Muscle layer of duodenum (tissue), 2 donors: ENCODE results near the gene PNMA3.
A peak's percentile ranks its signal among the peaks of the same experiment; 100 is the strongest.
"Not testable (repeated sequence)": the region's sequence is repeated elsewhere in the genome, so short reads cannot be mapped to it uniquely, and the experiment has no call there.

ENCODE experiments used
- H3K27ac ChIP-seq: one replicate; pipeline ENCODE4 v1.7.0; 2013; ENCODE audit warnings: mild to moderate bottlenecking, low read length
- H3K27me3 ChIP-seq: one replicate; pipeline ENCODE4 v1.7.0; 2013; ENCODE audit warnings: low read depth, mild to moderate bottlenecking, control low read depth, low read length
- H3K36me3 ChIP-seq, 2 donors: one replicate each; pipeline ENCODE4 v1.7.0; 2013; ENCODE audit warnings: low read length in 2 of 2, control low read depth in 1 of 2, mild to moderate bottlenecking in 1 of 2; ENCODE audit not compliant: insufficient read depth in 2 of 2, control insufficient read depth in 1 of 2
- H3K4me1 ChIP-seq, 2 donors: one replicate each; pipeline ENCODE4 v1.7.0; 2013; ENCODE audit warnings: low read length in 2 of 2, mild to moderate bottlenecking in 2 of 2, control low read depth in 1 of 2, moderate library complexity in 1 of 2; ENCODE audit not compliant: insufficient read depth in 2 of 2, control insufficient read depth in 1 of 2
- H3K4me3 ChIP-seq, 2 donors: one replicate each; pipeline ENCODE4 v1.7.0; 2013; ENCODE audit warnings: low read length in 2 of 2, low read depth in 1 of 2, mild to moderate bottlenecking in 1 of 2
- H3K9me3 ChIP-seq, 2 donors: one replicate each; pipeline ENCODE4 v1.7.0; 2013; ENCODE audit warnings: low read length in 2 of 2, control low read depth in 1 of 2, mild to moderate bottlenecking in 1 of 2; ENCODE audit not compliant: control insufficient read depth in 1 of 2
- donor health status: healthy.

PNMA3 gene

DNA sequence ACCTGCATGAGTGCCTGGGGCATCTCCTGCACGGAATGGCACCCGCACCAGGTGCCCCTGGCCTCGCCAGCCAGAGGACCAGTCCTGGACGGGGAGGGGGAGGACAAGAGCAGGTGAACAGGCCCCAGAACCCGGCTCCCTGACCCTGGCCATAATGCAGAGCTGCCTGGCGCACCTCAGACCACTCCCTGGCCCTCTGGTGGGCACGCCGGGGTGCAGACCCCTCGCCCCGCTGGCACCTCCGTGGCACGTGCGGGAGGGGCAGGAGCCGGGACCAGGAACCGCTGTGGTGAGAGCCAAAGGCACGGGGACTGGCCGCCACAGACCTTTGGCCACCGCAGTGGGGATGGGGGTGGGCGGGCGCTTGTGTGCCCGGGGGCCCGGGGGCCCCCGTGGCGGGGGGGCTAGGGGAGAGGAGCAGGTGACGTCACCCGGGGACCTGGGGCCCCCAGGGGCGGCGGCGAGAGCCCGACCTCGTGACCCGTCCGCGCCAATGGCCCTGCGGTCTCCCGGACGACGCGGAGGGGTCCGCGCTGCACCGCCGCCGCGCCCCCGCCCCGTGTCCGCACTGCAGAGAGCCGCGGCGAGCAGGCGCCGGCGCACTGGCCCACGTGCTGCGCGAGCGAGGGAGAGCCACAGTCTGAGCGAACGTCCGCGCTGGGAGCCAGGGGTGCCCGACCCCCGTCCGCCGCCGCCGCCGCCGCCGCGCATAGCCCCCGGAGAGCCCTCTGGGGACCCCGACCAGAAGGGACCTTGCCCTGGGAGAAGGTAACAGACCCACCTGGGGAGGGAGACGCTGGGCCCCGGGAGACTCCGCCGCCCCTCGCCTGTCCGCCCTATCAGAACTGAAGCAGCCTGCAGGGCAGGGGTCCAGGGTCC is at the start of gene PNMA3:
Gene PNMA3, plus strand, starts transcription at position 600 of the 879 bp plus-strand sequence. CDS start 586 bp downstream, outside the sequence.
- no peaks in the 10 kb centered on the region for H3K36me3 ChIP-seq
- peak within 1 kb of the TSS in 1 of 2 donors; percentile 28 for H3K4me3 ChIP-seq
- no peaks in the 10 kb centered on the region for H3K9me3 ChIP-seq
- H3K4me1 ChIP-seq: no peaks in the 10 kb centered on the region
- H3K27ac ChIP-seq: no peak within 1 kb of the TSS
- peaks cover 3% of the 10 kb centered on the region for H3K27me3 ChIP-seq

GRCh38 chrX:153017174-153017573 is 39.1 kb upstream of the PNMA3 start:
- H3K4me1 ChIP-seq: not testable (repeated sequence)

GRCh38 chrX:153019166-153019565 is 37.1 kb upstream of the PNMA3 start:
- no peak overlapping the region for H3K27ac ChIP-seq
- no peaks in the 10 kb centered on the region for H3K27me3 ChIP-seq
- H3K9me3 ChIP-seq: no peaks in the 10 kb centered on the region
- H3K36me3 ChIP-seq: no peaks in the 10 kb centered on the region
- no peaks in the 10 kb centered on the region for H3K4me1 ChIP-seq
- H3K4me3 ChIP-seq: no peak overlapping the region

More at GRCh38 chrX:153017174-153017573, 39.1 kb upstream of the PNMA3 start:
- not testable (repeated sequence) for H3K27ac ChIP-seq, H3K27me3 ChIP-seq, H3K4me3 ChIP-seq, H3K36me3 ChIP-seq, H3K9me3 ChIP-seq

DNA sequence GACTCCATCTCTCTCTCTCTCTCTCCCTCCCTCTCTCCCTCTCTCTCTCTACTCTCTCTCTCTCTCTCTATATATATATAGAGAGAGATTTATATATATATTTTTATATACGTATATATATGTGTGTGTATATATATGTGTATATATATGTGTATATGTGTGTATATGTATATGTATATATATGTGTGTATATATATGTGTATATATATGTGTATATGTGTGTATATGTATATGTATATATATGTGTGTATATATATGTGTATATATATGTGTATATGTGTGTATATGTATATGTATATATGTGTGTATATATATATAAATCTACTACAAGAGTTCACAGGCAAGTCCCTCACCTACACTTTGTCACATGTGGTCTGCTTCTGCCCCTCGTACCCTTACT is 29.8 kb upstream of the PNMA3 start:
- H3K4me1 ChIP-seq, H3K9me3 ChIP-seq, H3K36me3 ChIP-seq, H3K27me3 ChIP-seq, H3K4me3 ChIP-seq, H3K27ac ChIP-seq: not testable (repeated sequence)

- H3K4me1 ChIP-seq, H3K4me3 ChIP-seq, H3K9me3 ChIP-seq, H3K27me3 ChIP-seq, H3K36me3 ChIP-seq, H3K27ac ChIP-seq: not testable (repeated sequence)
Observed at GRCh38 chrX:153028487-153028886, 27.8 kb upstream of the PNMA3 start.

- Histone ChIP-seq H3K4me1 (peaks cover 0 to 5% of the 10 kb centered on the region in 2 donors), H3K4me3 (no peak overlapping the region), H3K9me3 (no peaks in the 10 kb centered on the region), H3K36me3 (no peaks in the 10 kb centered on the region), H3K27ac (no peak overlapping the region), H3K27me3 (no peaks in the 10 kb centered on the region)
Observed at GRCh38 chrX:153029162-153029561, 27.1 kb upstream of the PNMA3 start.

GRCh38 chrX:153029875-153030274 is 26.4 kb upstream of the PNMA3 start:
- Histone ChIP-seq H3K4me3 (no peak overlapping the region), H3K36me3 (no peaks in the 10 kb centered on the region), H3K27ac (no peak overlapping the region), H3K9me3 (no peaks in the 10 kb centered on the region), H3K4me1 (peaks cover 0 to 5% of the 10 kb centered on the region in 2 donors), H3K27me3 (no peaks in the 10 kb centered on the region)

- Histone ChIP-seq H3K9me3 (no peaks in the 10 kb centered on the region), H3K27ac (no peak overlapping the region), H3K4me3 (no peak overlapping the region), H3K4me1 (peaks cover 0 to 5% of the 10 kb centered on the region in 2 donors), H3K27me3 (no peaks in the 10 kb centered on the region), H3K36me3 (no peaks in the 10 kb centered on the region)
Observed at GRCh38 chrX:153030801-153031200, 25.5 kb upstream of the PNMA3 start.

GRCh38 chrX:153032397-153033118 is 23.7 kb upstream of the PNMA3 start:
- no peaks in the 10 kb centered on the region for H3K9me3 ChIP-seq
- H3K4me3 ChIP-seq: peak overlapping the region; percentile 33 to 58
- H3K27me3 ChIP-seq: no peaks in the 10 kb centered on the region
- no peak overlapping the region for H3K27ac ChIP-seq
- H3K4me1 ChIP-seq: peaks cover 0 to 5% of the 10 kb centered on the region in 2 donors
- H3K36me3 ChIP-seq: no peaks in the 10 kb centered on the region

- H3K4me1 ChIP-seq: no peaks in the 10 kb centered on the region
- no peaks in the 10 kb centered on the region for H3K27me3 ChIP-seq
- H3K27ac ChIP-seq: no peak overlapping the region
- H3K4me3 ChIP-seq: no peak overlapping the region
- H3K9me3 ChIP-seq: peaks cover 0 to 4% of the 10 kb centered on the region in 2 donors
- no peaks in the 10 kb centered on the region for H3K36me3 ChIP-seq
Observed at GRCh38 chrX:153049093-153049492, 7.2 kb upstream of the PNMA3 start.

GRCh38 chrX:153052534-153052933 is 3.7 kb upstream of the PNMA3 start:
- H3K4me1 ChIP-seq: no peaks in the 10 kb centered on the region
- H3K4me3 ChIP-seq: no peak overlapping the region
- peaks cover 2% of the 10 kb centered on the region for H3K27me3 ChIP-seq
- peaks cover 0 to 4% of the 10 kb centered on the region in 2 donors for H3K9me3 ChIP-seq
- H3K36me3 ChIP-seq: no peaks in the 10 kb centered on the region
- H3K27ac ChIP-seq: no peak overlapping the region
